Tibial artery (tissue), 4 donors: ENCODE measurements around the gene FBXO38.

Source experiments
- DNase-seq, 2 donors: peaks; one replicate each; pipeline ENCODE4 v3.0.0-alpha.2; 2019
- H3K27ac ChIP-seq, 2 donors: fragments of 200-600 bp; sonication (generic) in 1 of 2; 1 replicate in 1 of 2; 2 replicates in 1 of 2; pipeline ENCODE4 v1.5.1; 2018 to 2019; ENCODE audit warnings: mild to moderate bottlenecking in 1 of 2
- H3K27me3 ChIP-seq, 2 donors: fragments of 200-600 bp; sonication (generic) in 1 of 2; one replicate each; pipeline versions ENCODE4 v1.5.1 to v1.6.0; 2016 to 2019
- H3K36me3 ChIP-seq, 3 donors: fragments of 200-600 bp; sonication (generic) in 2 of 3; one replicate each; pipeline ENCODE4 v1.5.1; 2016 to 2019; ENCODE audit warnings: mild to moderate bottlenecking in 2 of 3
- H3K4me1 ChIP-seq, 4 donors: fragments of 200-600 bp; sonication (generic) in 2 of 4; 1 replicate in 3 of 4; 2 replicates in 1 of 4; pipeline ENCODE4 v1.5.1; 2016 to 2019
- H3K4me3 ChIP-seq, 2 donors: fragments of 200-600 bp; sonication (generic) in 1 of 2; 1 replicate in 1 of 2; 2 replicates in 1 of 2; pipeline ENCODE4 v1.5.1; 2018 to 2019; ENCODE audit warnings: mild to moderate bottlenecking in 2 of 2
- H3K9me3 ChIP-seq, 3 donors: fragments of 200-600 bp; sonication (generic) in 1 of 3; one replicate each; pipeline ENCODE4 v1.5.1; 2016 to 2019
- intact Hi-C: fragments of 100-400 bp; cut with DNase I; formaldehyde crosslinking; loops from one replicate; pipeline ENCODE4 v1.15.0; 2023; ENCODE audit warnings: low total_unique reads
- TF ChIP-seq, protein P1 (sequence below), 2 experiments: fragments of 200-600 bp in 1 of 2; fragments of 450-650 bp in 1 of 2; IDR thresholded peaks; one replicate each; pipeline ENCODE4 v1.5.1; 2017 to 2019; ENCODE audit warnings: antibody characterized with exemption in 2 of 2, mild to moderate bottlenecking in 1 of 2, moderate library complexity in 1 of 2

Gene FBXO38

DNA sequence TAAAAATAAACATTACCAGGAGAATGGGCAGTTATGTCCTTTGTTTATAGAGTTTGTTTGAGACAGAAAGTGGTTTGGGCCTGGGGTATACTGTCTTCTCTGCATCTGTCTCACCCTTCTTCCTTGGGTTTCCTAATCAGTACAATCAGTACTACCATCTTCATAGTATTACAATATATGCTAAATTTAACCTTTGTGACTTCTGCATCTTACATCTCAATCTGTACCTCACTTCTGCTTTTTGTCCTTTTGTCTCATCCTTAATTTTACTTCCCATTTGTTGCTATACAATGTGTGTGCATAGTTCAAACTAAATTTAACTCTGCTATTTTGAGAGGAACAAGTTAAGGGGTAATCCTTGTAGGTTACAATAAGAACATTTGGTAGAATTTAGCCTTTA lies 19.6 kb downstream of the FBXO38 start:
- Histone ChIP-seq H3K27ac (no peak overlapping the region), H3K27me3 (no peaks in the 10 kb centered on the region), H3K36me3 (peaks cover 67 to 90% (median 84%) of the 10 kb centered on the region in 3 donors), H3K9me3 (no peaks in the 10 kb centered on the region), H3K4me3 (no peak overlapping the region), H3K4me1 (peaks cover 0 to 7% (median 0%) of the 10 kb centered on the region in 4 donors)
- intact Hi-C loops, result no loop called here
- no peak for DNase-seq
- TF ChIP-seq, protein P1, sequence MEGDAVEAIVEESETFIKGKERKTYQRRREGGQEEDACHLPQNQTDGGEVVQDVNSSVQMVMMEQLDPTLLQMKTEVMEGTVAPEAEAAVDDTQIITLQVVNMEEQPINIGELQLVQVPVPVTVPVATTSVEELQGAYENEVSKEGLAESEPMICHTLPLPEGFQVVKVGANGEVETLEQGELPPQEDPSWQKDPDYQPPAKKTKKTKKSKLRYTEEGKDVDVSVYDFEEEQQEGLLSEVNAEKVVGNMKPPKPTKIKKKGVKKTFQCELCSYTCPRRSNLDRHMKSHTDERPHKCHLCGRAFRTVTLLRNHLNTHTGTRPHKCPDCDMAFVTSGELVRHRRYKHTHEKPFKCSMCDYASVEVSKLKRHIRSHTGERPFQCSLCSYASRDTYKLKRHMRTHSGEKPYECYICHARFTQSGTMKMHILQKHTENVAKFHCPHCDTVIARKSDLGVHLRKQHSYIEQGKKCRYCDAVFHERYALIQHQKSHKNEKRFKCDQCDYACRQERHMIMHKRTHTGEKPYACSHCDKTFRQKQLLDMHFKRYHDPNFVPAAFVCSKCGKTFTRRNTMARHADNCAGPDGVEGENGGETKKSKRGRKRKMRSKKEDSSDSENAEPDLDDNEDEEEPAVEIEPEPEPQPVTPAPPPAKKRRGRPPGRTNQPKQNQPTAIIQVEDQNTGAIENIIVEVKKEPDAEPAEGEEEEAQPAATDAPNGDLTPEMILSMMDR (IDR thresholded peaks at IDR 0.05), result no peak

DNA sequence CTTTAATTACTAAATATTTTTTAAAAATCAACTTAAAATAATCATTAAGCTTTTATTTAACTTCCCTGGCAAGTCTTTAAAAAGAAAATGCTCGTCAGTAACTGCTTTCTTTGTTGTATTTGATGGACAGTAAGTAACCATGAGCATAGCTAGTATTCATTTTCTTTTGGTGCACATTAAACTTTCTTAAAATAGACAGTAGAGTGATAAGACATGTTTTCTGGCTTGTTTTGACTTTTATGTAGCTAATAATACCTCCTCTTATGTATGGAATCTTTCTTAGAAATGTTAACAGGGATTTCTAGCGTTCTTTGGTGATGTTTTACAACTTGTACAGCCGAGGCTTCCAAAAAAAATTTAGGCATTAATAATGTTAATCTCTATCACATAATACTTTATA lies 22.6 kb downstream of the FBXO38 start:
- Histone ChIP-seq H3K27ac (no peak overlapping the region), H3K27me3 (no peaks in the 10 kb centered on the region), H3K36me3 (peaks cover 78 to 96% (median 91%) of the 10 kb centered on the region in 3 donors), H3K4me3 (no peak overlapping the region), H3K9me3 (no peaks in the 10 kb centered on the region), H3K4me1 (peaks cover 0 to 1% (median 0%) of the 10 kb centered on the region in 4 donors)
- DNase-seq, result no peak
- TF ChIP-seq, protein P1 (IDR thresholded peaks at IDR 0.05), result no peak
- intact Hi-C loops, result no loop called here

DNA sequence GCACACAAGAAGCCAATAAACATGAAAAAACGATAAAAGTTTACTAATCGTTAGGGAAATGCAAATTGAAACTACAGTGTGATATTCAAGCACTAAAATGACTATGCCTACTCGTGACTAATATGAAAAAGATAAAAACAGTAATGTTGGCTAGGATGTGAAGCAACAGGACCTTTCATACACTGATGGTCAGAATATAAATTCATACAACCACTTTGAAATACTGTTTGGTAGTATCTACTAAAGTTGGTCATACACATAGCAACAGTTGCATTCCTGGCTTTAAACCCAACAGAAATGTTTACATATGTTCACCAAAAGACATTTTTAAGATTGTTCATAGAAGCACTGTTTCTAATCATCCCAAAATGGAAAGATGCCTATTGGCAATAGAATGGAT lies 24.3 kb downstream of the FBXO38 start:
- Histone ChIP-seq H3K9me3 (no peaks in the 10 kb centered on the region), H3K36me3 (peaks cover 82 to 96% (median 94%) of the 10 kb centered on the region in 3 donors), H3K27me3 (no peaks in the 10 kb centered on the region), H3K4me1 (no peaks in the 10 kb centered on the region), H3K27ac (no peak overlapping the region), H3K4me3 (no peak overlapping the region)
- no peak for DNase-seq
- intact Hi-C loops, result no loop called here
- TF ChIP-seq, protein P1 (IDR thresholded peaks at IDR 0.05), result no peak

DNA sequence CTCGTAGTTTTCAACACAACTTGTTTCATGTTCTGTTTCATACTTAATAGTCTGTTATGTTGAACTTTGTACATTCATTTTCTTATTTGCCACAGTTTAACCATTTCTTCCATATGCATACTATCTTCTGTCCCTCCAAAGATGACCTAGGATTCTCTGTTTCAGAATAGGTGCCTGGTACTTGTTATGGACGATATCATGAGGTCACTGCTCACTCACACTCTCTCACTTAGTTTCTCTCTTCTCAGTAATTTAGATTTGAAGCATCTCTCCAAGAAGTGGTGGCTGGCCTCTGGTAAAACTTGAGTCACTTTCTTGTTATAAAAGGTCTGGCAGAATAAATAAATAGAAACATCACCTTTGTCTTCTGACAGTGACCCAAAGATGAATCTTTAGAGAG lies 28.4 kb downstream of the FBXO38 start:
- Histone ChIP-seq H3K4me3 (no peak overlapping the region), H3K27me3 (no peaks in the 10 kb centered on the region), H3K4me1 (no peaks in the 10 kb centered on the region), H3K36me3 (peaks cover 89 to 99% (median 94%) of the 10 kb centered on the region in 3 donors), H3K27ac (no peak overlapping the region), H3K9me3 (no peaks in the 10 kb centered on the region)
- TF ChIP-seq, protein P1 (IDR thresholded peaks at IDR 0.05), result no peak
- no peak for DNase-seq
- intact Hi-C loops, result no loop called here

DNA sequence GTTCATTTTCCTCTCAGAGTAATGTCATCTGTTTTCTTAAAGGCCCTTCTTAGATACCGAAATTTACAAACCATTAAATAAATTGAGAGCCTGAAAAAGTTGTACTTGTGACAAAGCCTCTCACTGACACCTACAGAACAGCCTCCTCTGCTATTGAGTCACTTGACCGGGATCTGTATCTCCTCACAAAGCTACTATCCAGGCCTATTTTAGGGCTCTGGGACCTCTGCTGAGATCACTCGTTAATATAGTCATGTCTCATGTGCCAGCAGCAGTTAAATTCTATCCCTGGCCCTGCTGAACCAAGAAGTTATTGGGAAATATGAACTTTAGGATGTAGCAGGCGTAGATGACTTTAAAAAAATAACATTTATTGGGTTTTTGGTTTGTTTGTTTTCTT lies 31.1 kb downstream of the FBXO38 start:
- Histone ChIP-seq H3K4me3 (no peak overlapping the region), H3K27me3 (no peaks in the 10 kb centered on the region), H3K27ac (no peak overlapping the region), H3K36me3 (peaks cover 75 to 93% (median 87%) of the 10 kb centered on the region in 3 donors), H3K9me3 (no peaks in the 10 kb centered on the region), H3K4me1 (no peaks in the 10 kb centered on the region)
- DNase-seq, result no peak
- TF ChIP-seq, protein P1 (IDR thresholded peaks at IDR 0.05), result no peak
- intact Hi-C loops, result no loop called here

DNA sequence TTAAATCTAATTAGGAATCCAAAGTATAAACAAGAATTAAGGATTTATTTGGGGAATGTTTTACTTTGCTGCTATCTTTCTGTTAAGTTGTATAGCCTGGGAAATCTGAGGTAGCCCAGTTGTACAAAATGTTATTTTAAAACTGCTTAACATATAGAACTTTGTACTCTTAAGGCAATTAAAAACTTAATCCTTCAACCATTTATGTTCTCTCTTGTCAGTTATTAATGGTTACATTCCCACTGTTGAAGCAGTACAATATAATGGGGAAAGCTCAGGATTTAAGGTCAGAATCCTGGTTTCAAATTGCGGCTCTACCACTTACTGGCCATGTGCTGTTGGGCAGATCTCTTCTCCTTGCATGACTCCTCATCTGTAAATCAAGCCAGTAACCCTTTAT lies 32.7 kb downstream of the FBXO38 start:
- TF ChIP-seq, protein P1 (IDR thresholded peaks at IDR 0.05), result no peak
- no peaks in the 10 kb centered on the region for H3K4me1 ChIP-seq
- intact Hi-C loops, result no loop called here
- peaks cover 65 to 91% (median 77%) of the 10 kb centered on the region in 3 donors for H3K36me3 ChIP-seq
- no peak overlapping the region for H3K4me3 ChIP-seq
- no peak overlapping the region for H3K27ac ChIP-seq
- DNase-seq, result no peak
- H3K27me3 ChIP-seq, result no peaks in the 10 kb centered on the region
- no peaks in the 10 kb centered on the region for H3K9me3 ChIP-seq
